ENCODE results near the gene BBS9. TPM values are rescaled to one million over a fixed set of nuclear protein-coding genes. Genes with fewer than 3 reads are reported as not detected.

Gene BBS9
- total RNA-seq, 4 donors from 2014 or later, result 16.4 to 26.0 (median 21.4) TPM

- 82% methylated on average over 1 of the region's 1 CpG for WGBS
- H3K4me3 ChIP-seq, result no peak overlapping the region
- peaks cover 2% of the 10 kb centered on the region for H3K4me1 ChIP-seq
- TF ChIP-seq POLR2A (IDR thresholded peaks at IDR 0.05), result no peak
- TF ChIP-seq POLR2AphosphoS5 (IDR thresholded peaks at IDR 0.05), result no peak
- no peak for TF ChIP-seq CTCF (IDR thresholded peaks at IDR 0.05)
- no peak for TF ChIP-seq EP300 (IDR thresholded peaks at IDR 0.05)
- no peaks in the 10 kb centered on the region for H3K36me3 ChIP-seq
- no peak for DNase-seq (ENCODE audit: low spot score in 2 of 2)
- H3K27me3 ChIP-seq, result no peaks in the 10 kb centered on the region
- no peaks in the 10 kb centered on the region for H3K9me3 ChIP-seq
- H3K27ac ChIP-seq, result no peak overlapping the region
Observed at GRCh38 chr7:33597181-33597580, 467.8 kb downstream of the BBS9 start.

GRCh38 chr7:33601101-33601500 is 471.7 kb downstream of the BBS9 start:
- Histone ChIP-seq H3K27me3 (no peaks in the 10 kb centered on the region), H3K36me3 (no peaks in the 10 kb centered on the region), H3K27ac (no peak overlapping the region), H3K9me3 (no peaks in the 10 kb centered on the region), H3K4me1 (no peaks in the 10 kb centered on the region), H3K4me3 (no peak overlapping the region)
- no peak for DNase-seq (ENCODE audit: low spot score in 2 of 2)
- 74% methylated on average over 4 of the region's 4 CpGs for WGBS
- TF ChIP-seq POLR2AphosphoS5 (IDR thresholded peaks at IDR 0.05) (no peak), EP300 (IDR thresholded peaks at IDR 0.05) (no peak), CTCF (IDR thresholded peaks at IDR 0.05) (no peak), POLR2A (IDR thresholded peaks at IDR 0.05) (no peak)

GRCh38 chr7:33601884-33602283 is 472.5 kb downstream of the BBS9 start:
- whole genome bisulfite sequencing, result 90% methylated on average over 2 of the region's 2 CpGs
- no peak overlapping the region for H3K27ac ChIP-seq
- no peak overlapping the region for H3K4me3 ChIP-seq

GRCh38 chr7:33604056-33604455 is 474.7 kb downstream of the BBS9 start:
- H3K27me3 ChIP-seq, result no peaks in the 10 kb centered on the region
- TF ChIP-seq POLR2AphosphoS5 (IDR thresholded peaks at IDR 0.05) (no peak), EP300 (IDR thresholded peaks at IDR 0.05) (no peak), CTCF (IDR thresholded peaks at IDR 0.05) (no peak), POLR2A (IDR thresholded peaks at IDR 0.05) (no peak)
- H3K36me3 ChIP-seq, result no peaks in the 10 kb centered on the region
- WGBS, result 86% methylated on average over 2 of the region's 2 CpGs
- no peak for DNase-seq (ENCODE audit: low spot score in 2 of 2)
- H3K4me3 ChIP-seq, result no peak overlapping the region
- H3K9me3 ChIP-seq, result peaks cover 4% of the 10 kb centered on the region
- no peaks in the 10 kb centered on the region for H3K4me1 ChIP-seq
- no peak overlapping the region for H3K27ac ChIP-seq

More at GRCh38 chr7:33601884-33602283, 472.5 kb downstream of the BBS9 start:
- Histone ChIP-seq H3K27me3 (no peaks in the 10 kb centered on the region), H3K9me3 (no peaks in the 10 kb centered on the region), H3K4me1 (no peaks in the 10 kb centered on the region), H3K36me3 (no peaks in the 10 kb centered on the region)
- no peak for TF ChIP-seq POLR2AphosphoS5 (IDR thresholded peaks at IDR 0.05)
- TF ChIP-seq CTCF (IDR thresholded peaks at IDR 0.05), result no peak
- TF ChIP-seq EP300 (IDR thresholded peaks at IDR 0.05), result no peak
- TF ChIP-seq POLR2A (IDR thresholded peaks at IDR 0.05), result no peak
- no peak for DNase-seq (ENCODE audit: low spot score in 2 of 2)

- 95% methylated on average over 3 of the region's 3 CpGs for WGBS
- TF ChIP-seq POLR2AphosphoS5 (IDR thresholded peaks at IDR 0.05), result no peak
- TF ChIP-seq EP300 (IDR thresholded peaks at IDR 0.05), result no peak
- no peak for TF ChIP-seq POLR2A (IDR thresholded peaks at IDR 0.05)
- no peak for TF ChIP-seq CTCF (IDR thresholded peaks at IDR 0.05)
- Histone ChIP-seq H3K4me3 (no peak overlapping the region), H3K27ac (no peak overlapping the region), H3K9me3 (peaks cover 4% of the 10 kb centered on the region), H3K36me3 (no peaks in the 10 kb centered on the region), H3K4me1 (no peaks in the 10 kb centered on the region), H3K27me3 (no peaks in the 10 kb centered on the region)
- DNase-seq (ENCODE audit: low spot score in 2 of 2), result no peak
Observed at GRCh38 chr7:33610918-33611317, 481.6 kb downstream of the BBS9 start.

All from suprapubic skin (tissue), 4 donors.